ENCODE data around the gene TGFBR2. TPM values are rescaled to one million over a fixed set of nuclear protein-coding genes. Genes with fewer than 3 reads are reported as not detected.

TGFBR2 gene
- total and polyA plus RNA-seq, 10 of the 15 experiments (the other 5 are each of a cell fraction or from before 2014, with no cell fraction given), result 0.02 to 0.98 (median 0.18) TPM; not detected in 1

- RAD21 ChIA-PET (ENCODE audit: unreplicated experiment), result no interaction called here
- TF ChIP-seq MYB (IDR thresholded peaks at IDR 0.05; ENCODE audit: borderline replicate concordance, low read depth, low read length) (no peak), MYC (IDR thresholded peaks at IDR 0.05; ENCODE audit: insufficient read depth, insufficient read length, insufficient replicate concordance, low read length, severe bottlenecking) (no peak), CHD4 (IDR thresholded peaks at IDR 0.05) (no peak), ZNF622 (IDR thresholded peaks at IDR 0.05) (no peak), HDGF (IDR thresholded peaks at IDR 0.05) (no peak)
- TF ChIP-seq, protein P1, sequence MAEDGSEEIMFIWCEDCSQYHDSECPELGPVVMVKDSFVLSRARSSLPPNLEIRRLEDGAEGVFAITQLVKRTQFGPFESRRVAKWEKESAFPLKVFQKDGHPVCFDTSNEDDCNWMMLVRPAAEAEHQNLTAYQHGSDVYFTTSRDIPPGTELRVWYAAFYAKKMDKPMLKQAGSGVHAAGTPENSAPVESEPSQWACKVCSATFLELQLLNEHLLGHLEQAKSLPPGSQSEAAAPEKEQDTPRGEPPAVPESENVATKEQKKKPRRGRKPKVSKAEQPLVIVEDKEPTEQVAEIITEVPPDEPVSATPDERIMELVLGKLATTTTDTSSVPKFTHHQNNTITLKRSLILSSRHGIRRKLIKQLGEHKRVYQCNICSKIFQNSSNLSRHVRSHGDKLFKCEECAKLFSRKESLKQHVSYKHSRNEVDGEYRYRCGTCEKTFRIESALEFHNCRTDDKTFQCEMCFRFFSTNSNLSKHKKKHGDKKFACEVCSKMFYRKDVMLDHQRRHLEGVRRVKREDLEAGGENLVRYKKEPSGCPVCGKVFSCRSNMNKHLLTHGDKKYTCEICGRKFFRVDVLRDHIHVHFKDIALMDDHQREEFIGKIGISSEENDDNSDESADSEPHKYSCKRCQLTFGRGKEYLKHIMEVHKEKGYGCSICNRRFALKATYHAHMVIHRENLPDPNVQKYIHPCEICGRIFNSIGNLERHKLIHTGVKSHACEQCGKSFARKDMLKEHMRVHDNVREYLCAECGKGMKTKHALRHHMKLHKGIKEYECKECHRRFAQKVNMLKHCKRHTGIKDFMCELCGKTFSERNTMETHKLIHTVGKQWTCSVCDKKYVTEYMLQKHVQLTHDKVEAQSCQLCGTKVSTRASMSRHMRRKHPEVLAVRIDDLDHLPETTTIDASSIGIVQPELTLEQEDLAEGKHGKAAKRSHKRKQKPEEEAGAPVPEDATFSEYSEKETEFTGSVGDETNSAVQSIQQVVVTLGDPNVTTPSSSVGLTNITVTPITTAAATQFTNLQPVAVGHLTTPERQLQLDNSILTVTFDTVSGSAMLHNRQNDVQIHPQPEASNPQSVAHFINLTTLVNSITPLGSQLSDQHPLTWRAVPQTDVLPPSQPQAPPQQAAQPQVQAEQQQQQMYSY (CRISPR knock-in tag; IDR thresholded peaks at IDR 0.05), result no peak
- TF ChIP-seq, protein P2, sequence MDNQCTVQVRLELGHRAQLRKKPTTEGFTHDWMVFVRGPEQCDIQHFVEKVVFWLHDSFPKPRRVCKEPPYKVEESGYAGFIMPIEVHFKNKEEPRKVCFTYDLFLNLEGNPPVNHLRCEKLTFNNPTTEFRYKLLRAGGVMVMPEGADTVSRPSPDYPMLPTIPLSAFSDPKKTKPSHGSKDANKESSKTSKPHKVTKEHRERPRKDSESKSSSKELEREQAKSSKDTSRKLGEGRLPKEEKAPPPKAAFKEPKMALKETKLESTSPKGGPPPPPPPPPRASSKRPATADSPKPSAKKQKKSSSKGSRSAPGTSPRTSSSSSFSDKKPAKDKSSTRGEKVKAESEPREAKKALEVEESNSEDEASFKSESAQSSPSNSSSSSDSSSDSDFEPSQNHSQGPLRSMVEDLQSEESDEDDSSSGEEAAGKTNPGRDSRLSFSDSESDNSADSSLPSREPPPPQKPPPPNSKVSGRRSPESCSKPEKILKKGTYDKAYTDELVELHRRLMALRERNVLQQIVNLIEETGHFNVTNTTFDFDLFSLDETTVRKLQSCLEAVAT (IDR thresholded peaks at IDR 0.05), result no peak
- Histone ChIP-seq H3K4me2 (ENCODE audit: control insufficient read depth, insufficient read depth) (no peak overlapping the region), H3K36me3 (ENCODE audit: control insufficient read depth in 2 of 2, insufficient read depth in 2 of 2, low read length in 1 of 2) (no peaks in the 10 kb centered on the region), H3K79me2 (ENCODE audit: control insufficient read depth, insufficient read depth, low read length) (no peaks in the 10 kb centered on the region), H3K27ac (ENCODE audit: control insufficient read depth, insufficient read depth) (no peak overlapping the region), H2AFZ (ENCODE audit: control insufficient read depth, low read depth, low read length) (no peak overlapping the region), H4K20me1 (ENCODE audit: control insufficient read depth, insufficient read depth) (no peaks in the 10 kb centered on the region), H3K9ac (ENCODE audit: control insufficient read depth, insufficient read depth, low read length) (no peak overlapping the region), H3K4me1 (ENCODE audit: control insufficient read depth, insufficient read depth, low read length) (peaks cover 4% of the 10 kb centered on the region; the same call in 1 of the 2 replicates), H3K27me3 (replicated peaks in 1 of 2; ENCODE audit: control insufficient read depth in 2 of 2, insufficient read depth in 2 of 2, low read length in 1 of 2) (no peaks in the 10 kb centered on the region), H3K4me3 (no peak overlapping the region), H3K9me3 (replicated peaks; ENCODE audit: control insufficient read depth, insufficient read depth, low read length) (no peaks in the 10 kb centered on the region; the same call in 2 of the 3 replicates)
- POLR2A ChIA-PET, result no interaction called here
- DNase-seq (ENCODE audit: low read depth, low spot score) (no peak), ATAC-seq (no peak), FAIRE-seq (no peak)
- no TSS peak for BruUV-seq (replicated peaks)
- CTCF ChIA-PET, result interaction anchor here (0.6 to 1.9 kb wide), 4 partner anchors 12 to 400 kb away, joined by 3 to 5 read pairs (median 4); no protein-coding TSS in a partner anchor
- in situ Hi-C loops (cut with MboI), result no loop called here
- WGBS (ENCODE audit: insufficient coverage, insufficient replicate concordance, low lambda C conversion rate, missing lambda C conversion rate), result 55% methylated on average over 3 of the region's 3 CpGs
- SMC1A ChIA-PET (ENCODE audit: uncharacterized antibody, unreplicated experiment), result no interaction called here
- intact Hi-C loops (cut with micrococcal nuclease; ENCODE audit: unreplicated experiment), result no loop called here
These were observed 28.6 kb downstream of the TGFBR2 start for GRCh38 chr3:30634761-30635735.
